ENCODE results near the gene KCTD21.

DNA sequence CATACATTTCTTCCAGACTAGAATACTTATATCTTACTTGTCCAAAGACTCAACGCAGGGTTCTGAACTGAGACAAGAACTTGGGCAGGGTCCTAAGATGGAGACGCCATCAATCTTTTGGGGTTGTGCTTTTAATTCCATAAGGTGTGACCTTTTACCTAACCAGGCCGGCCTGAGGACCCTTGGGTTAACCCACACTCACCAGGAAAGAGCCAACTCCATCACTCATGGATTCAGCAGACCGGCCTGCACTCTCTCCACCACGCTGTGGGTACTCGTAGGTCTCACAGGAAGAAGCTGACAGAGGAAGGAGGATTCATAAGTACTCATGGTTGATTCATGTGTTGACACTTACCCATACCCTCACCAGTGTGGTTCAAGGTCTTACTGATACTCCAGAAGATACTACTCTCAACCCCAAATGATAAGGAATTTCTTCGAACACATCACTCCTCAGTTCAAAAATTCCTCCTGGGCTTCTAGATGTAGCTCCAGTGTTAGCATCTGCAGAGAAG, 36.5 kb upstream of the KCTD21 start:
- TF ChIP-seq, protein P1, sequence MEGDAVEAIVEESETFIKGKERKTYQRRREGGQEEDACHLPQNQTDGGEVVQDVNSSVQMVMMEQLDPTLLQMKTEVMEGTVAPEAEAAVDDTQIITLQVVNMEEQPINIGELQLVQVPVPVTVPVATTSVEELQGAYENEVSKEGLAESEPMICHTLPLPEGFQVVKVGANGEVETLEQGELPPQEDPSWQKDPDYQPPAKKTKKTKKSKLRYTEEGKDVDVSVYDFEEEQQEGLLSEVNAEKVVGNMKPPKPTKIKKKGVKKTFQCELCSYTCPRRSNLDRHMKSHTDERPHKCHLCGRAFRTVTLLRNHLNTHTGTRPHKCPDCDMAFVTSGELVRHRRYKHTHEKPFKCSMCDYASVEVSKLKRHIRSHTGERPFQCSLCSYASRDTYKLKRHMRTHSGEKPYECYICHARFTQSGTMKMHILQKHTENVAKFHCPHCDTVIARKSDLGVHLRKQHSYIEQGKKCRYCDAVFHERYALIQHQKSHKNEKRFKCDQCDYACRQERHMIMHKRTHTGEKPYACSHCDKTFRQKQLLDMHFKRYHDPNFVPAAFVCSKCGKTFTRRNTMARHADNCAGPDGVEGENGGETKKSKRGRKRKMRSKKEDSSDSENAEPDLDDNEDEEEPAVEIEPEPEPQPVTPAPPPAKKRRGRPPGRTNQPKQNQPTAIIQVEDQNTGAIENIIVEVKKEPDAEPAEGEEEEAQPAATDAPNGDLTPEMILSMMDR (conservative IDR thresholded peaks at IDR 0.05; ENCODE audit: low read length), result no peak
- no peak for TF ChIP-seq EZH2phosphoT487 (IDR thresholded peaks at IDR 0.05; ENCODE audit: borderline replicate concordance)

Data from Loucy (cell line).